Duodenal mucosa (tissue), 2 donors: ENCODE results near the gene NCOA1.

Experiments used
- H3K27ac ChIP-seq: one replicate; pipeline ENCODE4 v1.7.0; 2013; ENCODE audit warnings: low read depth, low read length
- H3K27me3 ChIP-seq, 2 donors: one replicate each; pipeline ENCODE4 v1.7.0; 2013; ENCODE audit warnings: low read length in 2 of 2, control low read depth in 1 of 2; ENCODE audit not compliant: insufficient read depth in 2 of 2, control insufficient read depth in 1 of 2
- H3K36me3 ChIP-seq, 2 donors: one replicate each; pipeline ENCODE4 v1.7.0; 2013; ENCODE audit warnings: low read length in 2 of 2, control low read depth in 1 of 2; ENCODE audit not compliant: insufficient read depth in 2 of 2, control insufficient read depth in 1 of 2
- H3K4me1 ChIP-seq, 2 donors: one replicate each; pipeline ENCODE4 v1.7.0; 2013; ENCODE audit warnings: low read length in 2 of 2, control low read depth in 1 of 2; ENCODE audit not compliant: insufficient read depth in 2 of 2, control insufficient read depth in 1 of 2
- H3K4me3 ChIP-seq, 2 donors: one replicate each; pipeline ENCODE4 v1.7.0; 2013; ENCODE audit warnings: low read length in 2 of 2, low read depth in 1 of 2
- H3K9ac ChIP-seq, 2 donors: one replicate each; pipeline ENCODE4 v1.7.0; 2013; ENCODE audit warnings: low read length in 2 of 2, low read depth in 1 of 2
- H3K9me3 ChIP-seq, 2 donors: one replicate each; pipeline ENCODE4 v1.7.0; 2013; ENCODE audit warnings: low read length in 2 of 2, control low read depth in 1 of 2; ENCODE audit not compliant: control insufficient read depth in 1 of 2

NCOA1 gene

DNA sequence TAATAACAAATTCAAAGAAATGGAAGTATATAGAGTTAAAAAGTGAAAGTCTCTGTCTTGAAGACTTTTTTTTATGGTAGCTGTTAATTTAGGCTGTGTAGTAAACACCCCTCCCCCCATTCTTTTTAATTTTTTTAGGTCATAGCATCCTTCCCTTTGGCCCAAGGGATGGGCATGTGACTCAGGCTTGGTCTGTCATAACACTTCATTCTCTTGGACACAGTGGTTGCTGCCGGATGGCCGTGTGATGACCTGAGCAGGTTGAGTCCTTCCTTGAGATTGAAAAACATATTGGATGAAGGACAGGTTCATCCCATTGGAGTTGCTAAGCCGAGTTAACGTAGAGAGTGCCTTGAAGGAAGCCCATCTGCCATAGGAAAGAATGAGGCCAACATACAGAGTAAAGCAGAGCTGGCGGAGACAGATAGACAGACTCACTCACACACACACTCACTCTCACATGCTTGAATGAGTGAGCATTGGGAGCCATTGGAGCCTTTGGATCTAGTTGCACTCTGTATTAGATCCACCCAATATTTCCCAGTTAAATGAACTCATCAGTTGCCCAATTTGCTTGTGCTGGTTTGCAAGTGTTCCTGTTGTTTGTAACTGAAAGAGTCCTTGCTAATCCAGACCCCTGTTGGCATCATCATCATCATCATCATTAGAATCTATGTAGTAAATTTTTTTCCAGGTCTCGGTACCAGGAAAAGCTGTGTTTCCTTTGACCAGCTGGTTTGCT lies 14.7 kb downstream of the NCOA1 start:
- Histone ChIP-seq H3K27me3 (no peaks in the 10 kb centered on the region), H3K9me3 (no peaks in the 10 kb centered on the region), H3K4me1 (peaks cover 3 to 18% of the 10 kb centered on the region in 2 donors), H3K4me3 (no peak overlapping the region), H3K27ac (no peak overlapping the region), H3K36me3 (peaks cover 0 to 2% of the 10 kb centered on the region in 2 donors), H3K9ac (no peak overlapping the region)

DNA sequence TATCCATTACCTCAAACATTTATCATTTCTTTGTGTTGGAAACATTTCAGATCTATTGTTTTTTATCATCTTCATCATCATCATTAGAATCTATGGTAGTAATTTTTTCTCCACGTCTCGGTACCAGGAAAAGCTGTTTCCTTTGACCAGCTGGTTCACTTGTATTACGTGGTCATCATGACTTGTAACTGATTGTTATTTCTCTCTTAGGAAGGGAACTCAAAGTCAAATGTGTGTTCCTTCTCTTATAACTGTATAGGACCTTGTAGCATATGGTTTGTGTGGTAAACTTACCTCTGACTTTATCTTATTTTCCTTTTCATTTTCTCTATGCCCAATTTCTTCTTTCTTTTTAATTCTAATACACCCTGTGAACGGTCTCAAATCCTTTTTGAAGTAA lies 16.5 kb downstream of the NCOA1 start:
- Histone ChIP-seq H3K27ac (no peak overlapping the region), H3K9me3 (no peaks in the 10 kb centered on the region), H3K4me1 (peaks cover 10 to 32% of the 10 kb centered on the region in 2 donors), H3K4me3 (no peak overlapping the region), H3K27me3 (no peaks in the 10 kb centered on the region), H3K36me3 (peaks cover 0 to 2% of the 10 kb centered on the region in 2 donors), H3K9ac (no peak overlapping the region)

DNA sequence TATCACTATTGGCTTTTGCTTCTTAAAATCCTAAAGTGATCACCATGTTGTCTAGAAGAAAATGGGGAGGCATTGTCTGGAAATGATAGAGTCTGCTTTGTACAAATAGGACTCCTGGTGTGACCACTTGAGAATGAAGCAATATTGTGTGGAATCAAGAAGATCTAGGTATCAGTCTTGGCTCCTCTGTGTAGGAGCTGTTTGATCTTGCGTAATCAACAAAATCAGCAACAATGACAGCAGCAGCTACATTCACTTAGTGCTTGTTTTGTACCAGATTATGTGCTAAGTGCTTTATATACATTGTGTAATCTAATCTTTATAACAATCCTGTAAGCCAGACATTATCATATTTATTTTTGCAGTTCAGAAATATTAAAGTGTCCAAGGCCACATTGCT lies 17.8 kb downstream of the NCOA1 start:
- no peak overlapping the region for H3K27ac ChIP-seq
- no peak overlapping the region for H3K9ac ChIP-seq
- peaks cover 0 to 2% of the 10 kb centered on the region in 2 donors for H3K36me3 ChIP-seq
- no peak overlapping the region for H3K4me3 ChIP-seq
- no peaks in the 10 kb centered on the region for H3K9me3 ChIP-seq
- peaks cover 14 to 42% of the 10 kb centered on the region in 2 donors for H3K4me1 ChIP-seq
- H3K27me3 ChIP-seq = no peaks in the 10 kb centered on the region

DNA sequence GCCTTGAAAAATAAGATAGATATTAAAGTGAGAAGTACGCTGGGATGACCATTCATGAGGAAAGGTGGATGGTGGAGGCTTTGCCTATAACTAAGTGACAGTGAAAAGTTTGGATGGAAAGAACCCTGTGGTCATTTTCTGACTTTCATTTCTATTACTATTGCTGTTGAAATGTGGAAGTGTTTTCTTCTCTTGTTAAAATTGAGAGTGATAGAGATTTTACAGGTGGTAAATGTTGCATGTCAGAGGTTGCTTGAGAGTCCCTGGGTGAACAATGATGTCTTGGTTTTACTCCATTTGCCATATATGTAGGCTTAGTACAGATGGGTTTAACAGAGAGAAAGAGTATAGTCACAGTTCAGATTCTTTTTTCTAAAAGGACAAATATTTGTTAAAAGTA lies 18.4 kb downstream of the NCOA1 start:
- H3K9ac ChIP-seq = no peak overlapping the region
- peaks cover 16 to 42% of the 10 kb centered on the region in 2 donors for H3K4me1 ChIP-seq
- H3K9me3 ChIP-seq = no peaks in the 10 kb centered on the region
- no peaks in the 10 kb centered on the region for H3K27me3 ChIP-seq
- no peak overlapping the region for H3K4me3 ChIP-seq
- no peak overlapping the region for H3K27ac ChIP-seq
- peaks cover 0 to 2% of the 10 kb centered on the region in 2 donors for H3K36me3 ChIP-seq

DNA sequence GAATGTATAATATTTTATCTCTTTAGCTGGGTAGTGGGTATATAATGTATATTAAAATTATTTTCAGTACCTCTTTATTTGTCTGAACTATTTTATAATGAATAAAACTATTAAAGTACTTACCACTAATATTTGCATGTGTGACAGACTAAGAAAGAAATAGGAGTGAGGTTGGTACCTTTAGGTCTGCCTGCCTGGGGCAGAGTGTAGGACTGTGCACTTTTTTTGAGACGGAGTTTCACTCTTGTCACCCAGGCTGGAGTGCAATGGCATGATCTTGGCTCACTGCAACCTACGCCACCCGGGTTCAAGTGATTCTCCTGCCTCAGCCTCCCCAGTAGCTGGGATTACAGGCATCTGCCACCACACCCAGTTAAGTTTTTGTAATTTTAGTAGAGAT lies 18.8 kb downstream of the NCOA1 start:
- Histone ChIP-seq H3K27ac (no peak overlapping the region), H3K9me3 (no peaks in the 10 kb centered on the region), H3K27me3 (no peaks in the 10 kb centered on the region), H3K4me3 (no peak overlapping the region), H3K9ac (no peak overlapping the region), H3K4me1 (peaks cover 18 to 42% of the 10 kb centered on the region in 2 donors), H3K36me3 (peaks cover 0 to 2% of the 10 kb centered on the region in 2 donors)

DNA sequence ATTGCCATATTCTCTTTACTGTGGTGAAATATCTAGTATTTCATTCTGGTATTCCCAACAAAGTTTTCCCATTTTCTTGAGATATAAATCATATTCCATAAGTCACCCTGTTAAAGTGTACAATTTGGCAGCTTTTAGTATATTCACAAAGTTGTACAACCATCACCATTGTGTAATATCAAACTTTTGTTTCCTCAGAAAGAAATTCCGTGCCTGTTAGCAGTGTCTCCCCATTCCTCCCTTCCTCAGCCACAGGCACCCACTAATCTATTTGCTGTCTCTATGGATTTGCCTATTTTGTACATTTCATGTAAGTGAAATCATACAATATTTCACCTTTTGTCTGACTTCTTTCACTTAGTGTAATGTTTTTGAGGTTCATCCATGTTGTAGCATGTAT lies 19.7 kb downstream of the NCOA1 start:
- Histone ChIP-seq H3K27ac (no peak overlapping the region), H3K4me1 (peaks cover 18 to 47% of the 10 kb centered on the region in 2 donors), H3K36me3 (peaks cover 0 to under 1% of the 10 kb centered on the region in 2 donors), H3K4me3 (no peak overlapping the region), H3K27me3 (no peaks in the 10 kb centered on the region), H3K9me3 (no peaks in the 10 kb centered on the region), H3K9ac (no peak overlapping the region)

DNA sequence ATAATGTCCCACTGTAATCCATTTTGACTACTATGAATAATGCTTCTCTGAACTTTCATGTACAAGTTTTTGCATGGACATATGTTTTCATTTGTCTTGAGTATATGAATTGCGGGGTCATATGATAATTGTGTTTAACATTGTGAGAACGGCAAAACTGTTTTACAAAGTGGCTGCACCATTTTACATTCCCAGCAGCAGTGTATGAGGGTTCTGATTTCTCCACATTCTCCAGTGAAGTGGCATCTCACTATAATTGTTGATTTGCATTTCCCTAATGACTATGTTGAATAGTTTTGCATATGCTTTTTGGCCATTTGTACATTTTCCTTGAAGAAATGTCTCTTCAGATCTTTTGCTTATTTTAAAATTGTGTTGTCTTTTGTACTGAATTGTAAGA lies 20.1 kb downstream of the NCOA1 start:
- no peaks in the 10 kb centered on the region for H3K36me3 ChIP-seq
- no peak overlapping the region for H3K9ac ChIP-seq
- H3K4me3 ChIP-seq = no peak overlapping the region
- H3K27me3 ChIP-seq = no peaks in the 10 kb centered on the region
- peaks cover 18 to 48% of the 10 kb centered on the region in 2 donors for H3K4me1 ChIP-seq
- H3K27ac ChIP-seq = no peak overlapping the region
- no peaks in the 10 kb centered on the region for H3K9me3 ChIP-seq

DNA sequence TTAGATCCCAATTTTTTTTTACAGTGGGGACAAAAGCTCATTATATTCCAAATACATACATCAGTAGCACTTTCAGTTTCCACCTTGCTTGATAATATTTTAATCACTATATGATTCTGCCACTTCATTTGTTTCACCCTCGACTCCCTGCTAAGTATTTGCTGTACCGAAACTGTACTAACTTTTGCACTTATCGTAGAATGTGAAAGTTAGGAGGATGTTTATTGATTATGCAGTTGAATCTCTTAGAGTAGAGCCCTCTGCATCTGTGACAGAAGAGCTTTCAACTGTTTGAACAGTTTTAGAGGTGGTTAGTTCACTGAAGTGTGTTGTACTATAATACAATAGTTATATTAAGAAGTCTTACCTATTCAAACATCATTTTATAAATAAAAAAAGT lies 20.8 kb downstream of the NCOA1 start:
- Histone ChIP-seq H3K4me3 (peak overlapping the region in 1 of 2 donors; percentile 28), H3K27ac (no peak overlapping the region), H3K9me3 (no peaks in the 10 kb centered on the region), H3K36me3 (no peaks in the 10 kb centered on the region), H3K27me3 (no peaks in the 10 kb centered on the region), H3K4me1 (peaks cover 18 to 47% of the 10 kb centered on the region in 2 donors), H3K9ac (no peak overlapping the region)

DNA sequence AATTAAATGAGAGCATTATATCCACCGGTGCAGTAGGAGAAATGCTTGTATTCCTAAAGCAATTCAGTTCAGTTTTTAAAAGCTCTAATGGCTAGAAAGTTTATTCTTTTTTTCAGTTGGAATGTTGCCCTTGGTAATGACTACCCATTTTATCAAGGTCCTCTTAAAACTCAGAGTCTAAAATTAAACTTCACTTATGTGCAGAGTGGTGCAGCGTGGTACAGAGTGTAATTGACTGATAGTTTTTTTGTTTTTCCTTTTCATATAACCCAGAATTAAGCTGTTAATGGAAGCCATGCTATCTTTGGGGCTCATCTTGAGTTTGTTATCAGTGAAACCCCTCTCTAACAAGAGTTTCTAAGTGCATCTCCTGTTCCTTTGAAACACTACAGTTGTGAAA lies 21.4 kb downstream of the NCOA1 start:
- H3K4me1 ChIP-seq = peaks cover 15 to 48% of the 10 kb centered on the region in 2 donors
- H3K9ac ChIP-seq = no peak overlapping the region
- no peak overlapping the region for H3K4me3 ChIP-seq
- no peaks in the 10 kb centered on the region for H3K27me3 ChIP-seq
- H3K36me3 ChIP-seq = no peaks in the 10 kb centered on the region
- no peaks in the 10 kb centered on the region for H3K9me3 ChIP-seq
- H3K27ac ChIP-seq = no peak overlapping the region

DNA sequence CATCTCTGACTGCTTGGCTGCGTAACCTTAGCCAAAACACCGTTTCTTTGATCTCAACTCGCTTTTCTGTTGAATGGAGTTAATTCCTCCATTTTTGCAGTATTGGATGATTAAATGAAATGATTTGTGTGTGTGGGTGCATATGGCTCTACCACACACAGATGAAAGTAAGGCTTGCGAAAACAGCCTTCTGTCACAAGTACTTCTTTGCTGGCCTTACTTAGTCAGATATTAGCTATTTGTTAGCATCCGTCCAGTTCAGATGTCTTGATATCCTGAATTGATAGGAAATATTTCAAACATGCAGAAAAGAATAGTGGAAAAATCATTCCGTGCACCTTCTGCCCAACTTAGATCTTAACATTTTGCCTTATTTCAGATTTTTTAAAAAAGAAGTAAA lies 21.8 kb downstream of the NCOA1 start:
- Histone ChIP-seq H3K27me3 (no peaks in the 10 kb centered on the region), H3K36me3 (no peaks in the 10 kb centered on the region), H3K4me3 (no peak overlapping the region), H3K9ac (no peak overlapping the region), H3K27ac (no peak overlapping the region), H3K9me3 (no peaks in the 10 kb centered on the region), H3K4me1 (peaks cover 15 to 53% of the 10 kb centered on the region in 2 donors)
